GDM1 (cell line): ENCODE measurements around the gene EDC3.
"Not testable (repeated sequence)": the region's sequence is repeated elsewhere in the genome, so short reads cannot be mapped to it uniquely, and the experiment has no call there.

Source experiments
- DNase-seq: peaks from one replicate; lab custom pipeline; 2025; lab: John Stamatoyannopoulos, UW

Gene EDC3

GRCh38 chr15:74608786-74609185 is 87.0 kb downstream of the EDC3 start:
- DNase-seq = no peak

- no peak for DNase-seq
Measured at GRCh38 chr15:74605795-74606150, 90.1 kb downstream of the EDC3 start.

- DNase-seq = no peak
Measured at GRCh38 chr15:74604983-74605794, 90.6 kb downstream of the EDC3 start.

- DNase-seq = no peak
Measured at GRCh38 chr15:74603789-74604705, 91.8 kb downstream of the EDC3 start.

GRCh38 chr15:74603026-74603788 is 92.6 kb downstream of the EDC3 start:
- no peak for DNase-seq

GRCh38 chr15:74599156-74599555 is 96.7 kb downstream of the EDC3 start:
- no peak for DNase-seq

- DNase-seq = peak; percentile 57
Measured at GRCh38 chr15:74598126-74598842, 97.5 kb downstream of the EDC3 start.

GRCh38 chr15:74597146-74597705 is 98.6 kb downstream of the EDC3 start:
- DNase-seq = not testable (repeated sequence)

- not testable (repeated sequence) for DNase-seq
Measured at GRCh38 chr15:74596736-74597135, 99.1 kb downstream of the EDC3 start.

- DNase-seq = no peak
Measured at GRCh38 chr15:74595271-74595670, 100.6 kb downstream of the EDC3 start.

GRCh38 chr15:74594455-74594854 is 101.4 kb downstream of the EDC3 start:
- DNase-seq = no peak

- DNase-seq = no peak
Measured at GRCh38 chr15:74593122-74593521, 102.7 kb downstream of the EDC3 start.

- no peak for DNase-seq
Measured at GRCh38 chr15:74592222-74592621, 103.6 kb downstream of the EDC3 start.

- DNase-seq = no peak
Measured at GRCh38 chr15:74589826-74590225, 106.0 kb downstream of the EDC3 start.

- no peak for DNase-seq
Measured at GRCh38 chr15:74585857-74586256, 110.0 kb downstream of the EDC3 start.

GRCh38 chr15:74585191-74585590 is 110.6 kb downstream of the EDC3 start:
- DNase-seq = no peak

- no peak for DNase-seq
Measured at GRCh38 chr15:74584779-74585178, 111.0 kb downstream of the EDC3 start.

- no peak for DNase-seq
Measured at GRCh38 chr15:74584204-74584603, 111.6 kb downstream of the EDC3 start.
